HEK293 (cell line): ENCODE data around the gene PSMF1.

Experiments
- CTCF ChIA-PET: fragments of 350-600 bp; formaldehyde crosslinking; extraction: SDS; loops from one replicate; lab custom pipeline; 2021; ENCODE audit warnings: antibody characterized with exemption; lab: Yijun Ruan, JAX
- POLR2A ChIA-PET: fragments of 300-600 bp; formaldehyde crosslinking; extraction: SDS; loops from one replicate; lab custom pipeline; 2020; ENCODE audit warnings: antibody characterized with exemption, inconsistent platforms; lab: Yijun Ruan, JAX
- H3K27ac ChIP-seq: fragments of 200-500 bp; sonication (Bioruptor generic); 2 replicates; pipeline ENCODE4 v1.5.1; 2014; ENCODE audit warnings: low read depth, low read length, control low read depth, inconsistent platforms; ENCODE audit errors: extremely low read depth
- H3K36me3 ChIP-seq, 2 experiments: fragments of 200-500 bp in 1 of 2; sonication (Bioruptor generic) in 1 of 2; 1 replicate in 1 of 2; 2 replicates in 1 of 2; pipeline ENCODE4 v1.5.1; 2014 to 2017; ENCODE audit warnings: inconsistent platforms in 2 of 2, low read length in 2 of 2; ENCODE audit not compliant: control insufficient read depth in 2 of 2, insufficient read depth in 1 of 2
- H3K4me1 ChIP-seq: fragments of 200-500 bp; sonication (Bioruptor generic); 2 replicates; pipeline ENCODE4 v1.5.1; 2014; ENCODE audit warnings: mild to moderate bottlenecking, low read length, inconsistent platforms; ENCODE audit not compliant: control insufficient read depth, insufficient read depth
- H3K4me3 ChIP-seq: 2 replicates; pipeline ENCODE4 v1.5.1; 2011; ENCODE audit warnings: low read depth, mild to moderate bottlenecking, control low read depth, low read length, moderate library complexity
- H3K9me3 ChIP-seq: fragments of 200-500 bp; sonication (Bioruptor generic); 2 replicates; pipeline ENCODE4 v1.5.1; 2014; ENCODE audit warnings: low read depth, low read length, inconsistent platforms; ENCODE audit not compliant: control insufficient read depth, insufficient read depth
- GLIS2 ChIP-seq: fragments of 450-650 bp; formaldehyde crosslinking; IDR thresholded peaks from 2 replicates; pipeline ENCODE4 v1.5.1; 2016; ENCODE audit warnings: missing biosample characterization, missing genetic modification characterization
- KLF7 ChIP-seq: fragments of 450-650 bp; formaldehyde crosslinking; IDR thresholded peaks from 2 replicates; pipeline ENCODE4 v1.5.1; 2016; ENCODE audit warnings: missing biosample characterization, missing genetic modification characterization, borderline replicate concordance
- TRIM28 ChIP-seq: IDR thresholded peaks from 2 replicates; pipeline ENCODE4 v1.6.1; 2011; ENCODE audit warnings: low read length, control low read depth, borderline replicate concordance
- ZBTB48 ChIP-seq: fragments of 450-650 bp; formaldehyde crosslinking; IDR thresholded peaks from 2 replicates; pipeline ENCODE4 v1.5.1; 2016; ENCODE audit warnings: missing biosample characterization, missing genetic modification characterization
- ZNF175 ChIP-seq: fragments of 450-650 bp; formaldehyde crosslinking; IDR thresholded peaks from 2 replicates; pipeline ENCODE4 v1.5.1; 2016; ENCODE audit warnings: missing biosample characterization, missing genetic modification characterization
- ZNF184 ChIP-seq: fragments of 450-650 bp; IDR thresholded peaks from 2 replicates; pipeline ENCODE4 v1.5.1; 2018; ENCODE audit warnings: missing biosample characterization, mild to moderate bottlenecking, missing genetic modification characterization
- ZNF214 ChIP-seq: fragments of 450-650 bp; formaldehyde crosslinking; IDR thresholded peaks from 2 replicates; pipeline ENCODE4 v1.5.1; 2017; ENCODE audit warnings: missing biosample characterization, mild to moderate bottlenecking, missing genetic modification characterization, borderline replicate concordance
- ZNF221 ChIP-seq: fragments of 450-650 bp; formaldehyde crosslinking; IDR thresholded peaks from 2 replicates; pipeline ENCODE4 v1.5.1; 2017; ENCODE audit warnings: missing biosample characterization, missing genetic modification characterization, borderline replicate concordance
- ZNF248 ChIP-seq: fragments of 450-650 bp; formaldehyde crosslinking; IDR thresholded peaks from 2 replicates; pipeline ENCODE4 v1.5.1; 2017; ENCODE audit warnings: missing biosample characterization, missing genetic modification characterization
- ZNF354C ChIP-seq: fragments of 450-650 bp; formaldehyde crosslinking; IDR thresholded peaks from 2 replicates; pipeline ENCODE4 v1.5.1; 2016; ENCODE audit warnings: missing biosample characterization, missing genetic modification characterization, low read depth, borderline replicate concordance
- ZNF394 ChIP-seq: fragments of 450-650 bp; formaldehyde crosslinking; IDR thresholded peaks from 2 replicates; pipeline ENCODE4 v1.5.1; 2016; ENCODE audit warnings: missing biosample characterization, missing genetic modification characterization, mild to moderate bottlenecking, moderate library complexity, borderline replicate concordance
- ZNF530 ChIP-seq: fragments of 450-650 bp; formaldehyde crosslinking; IDR thresholded peaks from 2 replicates; pipeline ENCODE4 v1.5.1; 2016; ENCODE audit warnings: low read depth, missing biosample characterization, missing genetic modification characterization
- ZNF558 ChIP-seq: fragments of 450-650 bp; formaldehyde crosslinking; IDR thresholded peaks from 2 replicates; pipeline ENCODE4 v1.5.1; 2016; ENCODE audit warnings: missing biosample characterization, missing genetic modification characterization
- ZNF623 ChIP-seq: fragments of 450-650 bp; formaldehyde crosslinking; IDR thresholded peaks from 2 replicates; pipeline ENCODE4 v1.5.1; 2016; ENCODE audit warnings: missing biosample characterization, missing genetic modification characterization
- ZNF654 ChIP-seq: fragments of 450-650 bp; formaldehyde crosslinking; IDR thresholded peaks from 2 replicates; pipeline ENCODE4 v1.5.1; 2016; ENCODE audit warnings: low read depth, missing biosample characterization, missing genetic modification characterization
- ZNF747 ChIP-seq: fragments of 450-650 bp; formaldehyde crosslinking; IDR thresholded peaks from 2 replicates; pipeline ENCODE4 v1.5.1; 2016; ENCODE audit warnings: missing biosample characterization, missing genetic modification characterization
- ZSCAN30 ChIP-seq: fragments of 450-650 bp; IDR thresholded peaks from 2 replicates; pipeline ENCODE4 v1.5.1; 2018; ENCODE audit warnings: missing biosample characterization, mild to moderate bottlenecking, missing genetic modification characterization, moderate library complexity
- TF ChIP-seq, protein P1 (sequence below): fragments of 450-650 bp; formaldehyde crosslinking; IDR thresholded peaks from 2 replicates; pipeline ENCODE4 v1.5.1; 2016; ENCODE audit warnings: missing biosample characterization, missing genetic modification characterization, low read depth
- TF ChIP-seq, protein P2 (sequence below): fragments of 450-650 bp; formaldehyde crosslinking; IDR thresholded peaks from 2 replicates; pipeline ENCODE4 v1.5.1; 2016; ENCODE audit warnings: missing biosample characterization, missing genetic modification characterization
- TF ChIP-seq, protein P3 (sequence below): fragments of 450-650 bp; formaldehyde crosslinking; IDR thresholded peaks from 2 replicates; pipeline ENCODE4 v1.5.1; 2017; ENCODE audit warnings: missing biosample characterization, missing genetic modification characterization

The PSMF1 gene

DNA sequence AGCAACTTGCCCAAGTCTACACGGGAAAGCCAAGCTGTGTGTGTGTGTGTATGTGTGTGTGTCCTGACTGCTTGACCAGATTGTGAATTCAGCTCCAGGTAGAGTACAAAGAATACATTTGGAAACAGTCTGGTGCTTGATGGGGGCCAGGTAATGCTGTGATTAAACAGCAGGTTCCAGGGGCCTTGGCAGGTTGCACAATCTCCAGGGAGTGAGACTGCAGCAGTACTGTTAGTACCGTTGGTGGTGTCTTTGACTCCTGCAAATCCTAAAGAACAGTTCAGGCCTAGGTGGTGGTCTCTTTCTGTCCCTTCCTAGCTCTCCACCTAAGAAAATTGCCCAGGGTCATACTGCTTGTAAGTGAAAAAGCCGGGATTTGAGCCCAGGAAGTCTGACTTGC is 11.2 kb upstream of the PSMF1 start (continued):
- TF ChIP-seq ZNF530 (tag by site-specific recombination) (no peak), ZNF184 (tag by site-specific recombination) (no peak), ZNF248 (no peak), ZNF623 (tag by site-specific recombination) (no peak), ZNF558 (tag by site-specific recombination) (no peak), ZSCAN30 (tag by site-specific recombination) (no peak), GLIS2 (tag by site-specific recombination) (no peak), ZBTB48 (tag by site-specific recombination) (no peak)
- TF ChIP-seq, protein P1, sequence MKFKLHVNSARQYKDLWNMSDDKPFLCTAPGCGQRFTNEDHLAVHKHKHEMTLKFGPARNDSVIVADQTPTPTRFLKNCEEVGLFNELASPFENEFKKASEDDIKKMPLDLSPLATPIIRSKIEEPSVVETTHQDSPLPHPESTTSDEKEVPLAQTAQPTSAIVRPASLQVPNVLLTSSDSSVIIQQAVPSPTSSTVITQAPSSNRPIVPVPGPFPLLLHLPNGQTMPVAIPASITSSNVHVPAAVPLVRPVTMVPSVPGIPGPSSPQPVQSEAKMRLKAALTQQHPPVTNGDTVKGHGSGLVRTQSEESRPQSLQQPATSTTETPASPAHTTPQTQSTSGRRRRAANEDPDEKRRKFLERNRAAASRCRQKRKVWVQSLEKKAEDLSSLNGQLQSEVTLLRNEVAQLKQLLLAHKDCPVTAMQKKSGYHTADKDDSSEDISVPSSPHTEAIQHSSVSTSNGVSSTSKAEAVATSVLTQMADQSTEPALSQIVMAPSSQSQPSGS (tag by site-specific recombination) = no peak

DNA sequence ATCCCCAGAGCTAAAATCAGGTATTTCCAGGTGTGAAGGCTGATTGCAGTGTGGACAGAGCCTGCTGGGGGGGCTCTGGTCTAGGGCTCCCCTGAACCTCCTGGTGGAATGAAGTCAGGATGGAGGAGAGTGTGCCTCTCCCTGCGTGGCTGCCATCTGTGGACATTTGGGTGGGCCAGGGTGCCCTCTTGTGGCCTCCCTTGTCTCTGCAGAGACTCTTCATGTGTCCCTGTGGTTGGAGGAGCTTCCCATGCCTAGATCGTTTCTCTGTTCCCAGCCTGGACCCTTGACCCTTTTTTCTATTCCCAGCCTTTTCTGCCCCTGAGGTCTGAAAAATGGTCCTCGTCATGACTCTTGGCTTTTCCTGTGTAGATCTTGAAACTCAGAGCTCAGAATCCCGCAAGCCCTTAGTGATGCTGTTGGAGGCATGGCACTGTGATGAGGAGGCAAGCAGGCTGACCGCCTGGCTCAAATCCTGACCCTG is 9.9 kb upstream of the PSMF1 start:
- ChIA-PET POLR2A (no interaction called here), CTCF (interaction anchor here (0.6 to 3.5 kb wide), 40 partner anchors 9 to 348 kb away, joined by 3 to 29 read pairs (median 4); partner anchors contain the start of gene PSMF1)
- Histone ChIP-seq H3K9me3 (no peaks in the 10 kb centered on the region), H3K27ac (no peak overlapping the region), H3K4me3 (no peak overlapping the region), H3K4me1 (no peaks in the 10 kb centered on the region), H3K36me3 (no peaks in the 10 kb centered on the region)
- TF ChIP-seq ZNF214 (no peak), ZNF354C (tag by site-specific recombination) (no peak), ZNF221 (tag by site-specific recombination) (no peak), ZNF175 (tag by site-specific recombination) (no peak), KLF7 (tag by site-specific recombination) (no peak), ZBTB48 (tag by site-specific recombination) (0 out of 2 replicates have a peak, but pooled peaks have one; percentile 29), ZNF654 (tag by site-specific recombination) (peak; percentile 71), ZNF747 (tag by site-specific recombination) (no peak)
- TF ChIP-seq, protein P2, sequence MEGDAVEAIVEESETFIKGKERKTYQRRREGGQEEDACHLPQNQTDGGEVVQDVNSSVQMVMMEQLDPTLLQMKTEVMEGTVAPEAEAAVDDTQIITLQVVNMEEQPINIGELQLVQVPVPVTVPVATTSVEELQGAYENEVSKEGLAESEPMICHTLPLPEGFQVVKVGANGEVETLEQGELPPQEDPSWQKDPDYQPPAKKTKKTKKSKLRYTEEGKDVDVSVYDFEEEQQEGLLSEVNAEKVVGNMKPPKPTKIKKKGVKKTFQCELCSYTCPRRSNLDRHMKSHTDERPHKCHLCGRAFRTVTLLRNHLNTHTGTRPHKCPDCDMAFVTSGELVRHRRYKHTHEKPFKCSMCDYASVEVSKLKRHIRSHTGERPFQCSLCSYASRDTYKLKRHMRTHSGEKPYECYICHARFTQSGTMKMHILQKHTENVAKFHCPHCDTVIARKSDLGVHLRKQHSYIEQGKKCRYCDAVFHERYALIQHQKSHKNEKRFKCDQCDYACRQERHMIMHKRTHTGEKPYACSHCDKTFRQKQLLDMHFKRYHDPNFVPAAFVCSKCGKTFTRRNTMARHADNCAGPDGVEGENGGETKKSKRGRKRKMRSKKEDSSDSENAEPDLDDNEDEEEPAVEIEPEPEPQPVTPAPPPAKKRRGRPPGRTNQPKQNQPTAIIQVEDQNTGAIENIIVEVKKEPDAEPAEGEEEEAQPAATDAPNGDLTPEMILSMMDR = peak; percentile 45
- TF ChIP-seq, protein P3, sequence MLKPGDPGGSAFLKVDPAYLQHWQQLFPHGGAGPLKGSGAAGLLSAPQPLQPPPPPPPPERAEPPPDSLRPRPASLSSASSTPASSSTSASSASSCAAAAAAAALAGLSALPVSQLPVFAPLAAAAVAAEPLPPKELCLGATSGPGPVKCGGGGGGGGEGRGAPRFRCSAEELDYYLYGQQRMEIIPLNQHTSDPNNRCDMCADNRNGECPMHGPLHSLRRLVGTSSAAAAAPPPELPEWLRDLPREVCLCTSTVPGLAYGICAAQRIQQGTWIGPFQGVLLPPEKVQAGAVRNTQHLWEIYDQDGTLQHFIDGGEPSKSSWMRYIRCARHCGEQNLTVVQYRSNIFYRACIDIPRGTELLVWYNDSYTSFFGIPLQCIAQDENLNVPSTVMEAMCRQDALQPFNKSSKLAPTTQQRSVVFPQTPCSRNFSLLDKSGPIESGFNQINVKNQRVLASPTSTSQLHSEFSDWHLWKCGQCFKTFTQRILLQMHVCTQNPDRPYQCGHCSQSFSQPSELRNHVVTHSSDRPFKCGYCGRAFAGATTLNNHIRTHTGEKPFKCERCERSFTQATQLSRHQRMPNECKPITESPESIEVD = no peak

DNA sequence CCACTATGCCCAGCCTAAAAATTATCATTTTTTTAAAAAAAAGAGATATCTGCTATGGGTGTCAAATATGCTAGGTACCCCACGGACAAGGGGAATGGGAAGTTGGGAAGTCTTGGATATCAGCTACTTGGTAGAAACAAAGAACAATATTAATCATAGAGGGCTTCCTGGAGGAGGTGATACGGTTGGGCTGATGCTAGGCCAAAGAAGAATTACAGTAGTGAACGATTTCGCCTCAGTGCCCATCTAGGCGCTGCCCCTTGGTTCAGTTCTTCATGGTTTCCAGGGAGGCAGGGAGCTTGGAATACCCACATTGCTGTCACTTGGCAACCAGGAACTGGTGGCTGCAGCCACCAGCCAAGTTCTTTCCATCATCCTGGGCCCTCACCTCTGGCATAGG is 5.5 kb upstream of the PSMF1 start:
- no peak for TF ChIP-seq ZNF354C (tag by site-specific recombination)
- TF ChIP-seq TRIM28 = no peak
- no peak for TF ChIP-seq ZNF394
- no peak for TF ChIP-seq ZNF623 (tag by site-specific recombination)
- TF ChIP-seq ZNF221 (tag by site-specific recombination) = no peak
- H3K36me3 ChIP-seq = no peaks in the 10 kb centered on the region

More for the DNA sequence above, 5.5 kb upstream of the PSMF1 start:
- POLR2A ChIA-PET = no interaction called here
- CTCF ChIA-PET = interaction anchor here (0.7 kb wide), 1 partner anchor 156 kb away, joined by 5 read pairs; no protein-coding TSS in a partner anchor
- Histone ChIP-seq H3K4me1 (peaks cover 3% of the 10 kb centered on the region; the same call in 1 of the 2 replicates), H3K27ac (no peak overlapping the region), H3K4me3 (no peak overlapping the region), H3K9me3 (no peaks in the 10 kb centered on the region)
